ENCODE results near the gene OR4A5. TPM values are rescaled to one million over a fixed set of nuclear protein-coding genes. Genes with fewer than 3 reads are reported as not detected.
"Not testable (repeated sequence)": the region's sequence is repeated elsewhere in the genome, so short reads cannot be mapped to it uniquely, and the experiment has no call there.

OR4A5 gene
- total RNA-seq = not detected

DNA sequence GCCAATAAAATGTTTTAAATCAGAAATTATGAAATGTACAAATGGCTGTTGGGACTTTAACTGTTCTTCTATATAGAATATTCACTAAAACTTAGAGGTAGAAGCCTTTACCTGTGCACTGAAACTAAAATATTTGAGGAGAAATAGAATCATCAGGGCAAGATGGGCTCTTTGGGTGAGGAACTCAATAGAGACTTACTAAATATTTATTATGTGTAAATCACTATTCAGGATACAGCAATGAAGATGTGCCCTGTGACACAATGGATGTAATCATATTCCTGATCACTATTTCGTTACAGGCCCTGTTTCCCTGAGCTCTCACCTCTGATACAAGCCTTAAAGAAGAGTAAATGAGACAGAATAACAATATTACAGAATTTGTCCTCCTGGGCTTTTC lies at the start of gene OR4A5:
TSS of gene OR4A5 (plus strand) at position 301 of the 400 bp plus-strand sequence. CDS start at position 354, 53 bp downstream.
- TF ChIP-seq, protein P1, sequence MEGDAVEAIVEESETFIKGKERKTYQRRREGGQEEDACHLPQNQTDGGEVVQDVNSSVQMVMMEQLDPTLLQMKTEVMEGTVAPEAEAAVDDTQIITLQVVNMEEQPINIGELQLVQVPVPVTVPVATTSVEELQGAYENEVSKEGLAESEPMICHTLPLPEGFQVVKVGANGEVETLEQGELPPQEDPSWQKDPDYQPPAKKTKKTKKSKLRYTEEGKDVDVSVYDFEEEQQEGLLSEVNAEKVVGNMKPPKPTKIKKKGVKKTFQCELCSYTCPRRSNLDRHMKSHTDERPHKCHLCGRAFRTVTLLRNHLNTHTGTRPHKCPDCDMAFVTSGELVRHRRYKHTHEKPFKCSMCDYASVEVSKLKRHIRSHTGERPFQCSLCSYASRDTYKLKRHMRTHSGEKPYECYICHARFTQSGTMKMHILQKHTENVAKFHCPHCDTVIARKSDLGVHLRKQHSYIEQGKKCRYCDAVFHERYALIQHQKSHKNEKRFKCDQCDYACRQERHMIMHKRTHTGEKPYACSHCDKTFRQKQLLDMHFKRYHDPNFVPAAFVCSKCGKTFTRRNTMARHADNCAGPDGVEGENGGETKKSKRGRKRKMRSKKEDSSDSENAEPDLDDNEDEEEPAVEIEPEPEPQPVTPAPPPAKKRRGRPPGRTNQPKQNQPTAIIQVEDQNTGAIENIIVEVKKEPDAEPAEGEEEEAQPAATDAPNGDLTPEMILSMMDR (IDR thresholded peaks at IDR 0.05; ENCODE audit: low read depth) = not testable (repeated sequence)

Other genes starting within 250 kb of the OR4A5 start
- not detected for gene OR4C46, start 102.8 kb upstream of the OR4A5 start, total RNA-seq